ENCODE measurements around the gene MORN1.

The MORN1 gene

GRCh38 chr1:2372551-2373490, 18.5 kb downstream of the MORN1 start:
- DNase-seq, result no peak

- DNase-seq, result no peak
Measured at GRCh38 chr1:2368053-2368744, 23.2 kb downstream of the MORN1 start.

- no peak for DNase-seq
Measured at GRCh38 chr1:2363847-2364513, 27.4 kb downstream of the MORN1 start.

DNA sequence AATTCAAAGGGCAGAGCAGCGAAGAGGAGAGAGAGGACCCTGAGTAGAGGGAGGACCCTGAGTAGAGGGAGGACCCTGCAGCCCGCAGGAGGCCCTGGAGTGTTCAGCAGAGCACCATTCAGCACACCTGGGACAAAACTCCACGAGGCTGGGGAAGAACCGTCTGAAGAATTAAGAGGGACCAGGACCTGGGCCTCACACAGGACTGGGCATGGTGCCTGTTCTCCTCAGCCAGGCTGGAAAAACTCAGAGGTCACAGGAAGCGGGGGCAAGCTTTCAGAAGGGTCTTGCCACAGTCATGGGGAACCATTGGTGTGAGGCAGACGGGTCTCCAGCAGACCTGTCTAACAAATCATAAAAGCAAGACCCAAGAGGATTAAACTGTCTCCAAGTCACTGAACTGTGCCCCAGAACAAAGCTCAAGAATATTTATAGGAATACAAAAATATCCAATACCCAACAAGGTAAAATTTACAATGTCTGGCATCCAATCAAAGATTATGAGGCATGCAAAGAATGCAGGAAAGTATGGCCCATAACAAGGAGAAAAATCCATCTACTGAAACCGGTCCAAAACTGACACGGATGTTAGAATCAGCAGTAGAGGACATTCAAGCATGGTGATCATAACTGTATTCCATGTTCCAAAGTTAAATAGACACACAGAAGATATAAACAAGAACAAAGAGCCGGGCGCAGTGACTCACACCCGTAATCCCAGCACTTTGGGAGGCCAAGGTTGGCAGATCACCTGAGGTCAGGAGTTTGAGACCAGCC, 30.6 kb downstream of the MORN1 start:
- DNase-seq, result no peak

DNA sequence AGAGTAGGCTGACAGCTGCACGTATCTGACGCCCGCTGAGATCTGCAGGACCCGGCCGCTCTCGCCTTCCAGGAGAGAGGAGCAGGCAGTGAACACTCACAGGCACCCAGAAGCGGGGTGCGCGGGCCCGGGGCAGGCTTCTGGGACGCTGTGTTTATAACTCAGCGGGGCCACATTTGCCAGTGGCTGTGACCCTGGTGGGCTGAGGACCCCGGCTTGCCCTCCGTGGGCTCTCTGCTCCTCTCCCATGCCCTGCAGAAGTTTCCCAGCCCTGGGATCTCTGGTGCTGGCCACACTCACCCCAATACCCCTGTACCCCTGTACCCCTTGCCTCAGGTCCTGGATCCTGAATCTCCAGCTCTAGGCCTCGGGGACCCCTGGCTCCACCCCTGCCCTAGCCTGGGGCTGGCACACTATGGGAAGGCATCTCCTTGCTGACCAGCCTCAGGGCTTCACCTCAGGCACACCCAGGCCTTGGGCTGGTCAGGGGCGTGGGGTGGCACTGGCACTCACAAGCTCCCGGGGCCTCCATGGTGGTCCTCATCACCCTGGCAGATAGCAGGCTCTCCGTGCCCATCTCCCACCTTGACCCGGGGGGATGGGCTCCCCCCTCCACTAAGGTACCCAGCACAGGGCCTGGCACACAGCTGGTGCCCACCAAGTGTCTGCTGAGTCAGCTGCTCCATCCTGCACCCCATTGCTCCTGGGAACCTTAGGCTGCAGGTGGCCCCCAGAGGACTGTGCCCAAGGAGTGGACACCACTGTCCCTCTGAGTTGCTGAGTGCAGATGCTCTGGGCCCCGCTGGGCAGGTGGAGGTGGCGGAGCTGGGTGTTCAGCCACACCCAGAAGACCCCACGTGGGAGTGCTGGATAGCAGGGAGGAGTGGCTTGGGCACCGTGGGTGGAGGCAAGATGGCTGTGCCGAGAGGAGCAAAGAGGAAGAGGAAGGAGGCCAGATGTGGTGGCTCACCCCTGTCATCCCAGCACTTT, 32.4 kb downstream of the MORN1 start:
- no peak for DNase-seq

- no peak for DNase-seq
Measured at GRCh38 chr1:2358072-2358471, 33.3 kb downstream of the MORN1 start.

DNA sequence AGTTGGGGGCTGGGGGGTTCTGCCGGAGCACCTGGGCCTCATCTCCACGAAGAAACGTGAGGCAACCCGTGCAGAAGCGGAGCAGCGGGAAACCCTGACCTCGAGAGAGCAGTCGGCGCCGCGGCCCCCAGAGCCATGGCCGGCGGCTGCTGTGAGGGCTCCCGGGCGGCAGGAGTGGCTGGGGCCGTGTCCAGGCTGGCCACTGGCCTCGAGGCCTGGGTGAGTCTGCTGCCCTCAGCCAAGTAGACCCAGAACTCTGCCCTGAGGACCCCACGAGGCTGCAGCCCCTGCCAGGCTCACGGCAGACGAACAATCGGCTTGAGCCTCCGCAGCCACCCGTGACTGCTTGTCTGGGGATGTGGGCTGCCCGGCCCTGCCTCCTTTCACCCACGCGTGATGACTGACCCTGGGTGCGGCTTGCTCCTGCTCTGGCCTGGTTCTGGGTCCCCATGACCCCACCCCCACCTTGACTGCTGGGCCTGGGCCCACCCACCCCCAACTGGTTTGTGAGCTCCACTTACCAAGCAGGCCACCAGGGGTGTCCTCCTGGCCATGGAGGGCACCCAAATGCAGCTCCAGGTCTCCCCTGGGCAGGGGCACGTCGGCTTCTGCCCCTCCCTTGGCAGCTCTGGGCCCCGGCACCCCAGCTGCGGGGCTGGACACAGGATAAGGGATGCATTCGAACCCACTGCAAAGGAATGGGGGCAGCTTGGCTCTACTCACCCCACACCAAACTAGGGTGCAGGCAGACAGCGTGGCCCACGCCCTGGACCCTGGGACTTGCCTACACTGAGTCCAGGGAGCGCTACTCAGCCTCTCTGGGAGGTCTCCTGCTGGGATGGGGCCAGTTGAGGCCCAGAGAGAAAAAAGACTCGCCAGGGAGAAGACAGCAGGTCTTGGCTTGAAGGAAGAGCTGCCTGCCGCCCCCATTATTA, 34.2 kb downstream of the MORN1 start:
- DNase-seq, result no peak

GRCh38 chr1:2356401-2356800, 35.0 kb downstream of the MORN1 start:
- no peak for DNase-seq

DNA sequence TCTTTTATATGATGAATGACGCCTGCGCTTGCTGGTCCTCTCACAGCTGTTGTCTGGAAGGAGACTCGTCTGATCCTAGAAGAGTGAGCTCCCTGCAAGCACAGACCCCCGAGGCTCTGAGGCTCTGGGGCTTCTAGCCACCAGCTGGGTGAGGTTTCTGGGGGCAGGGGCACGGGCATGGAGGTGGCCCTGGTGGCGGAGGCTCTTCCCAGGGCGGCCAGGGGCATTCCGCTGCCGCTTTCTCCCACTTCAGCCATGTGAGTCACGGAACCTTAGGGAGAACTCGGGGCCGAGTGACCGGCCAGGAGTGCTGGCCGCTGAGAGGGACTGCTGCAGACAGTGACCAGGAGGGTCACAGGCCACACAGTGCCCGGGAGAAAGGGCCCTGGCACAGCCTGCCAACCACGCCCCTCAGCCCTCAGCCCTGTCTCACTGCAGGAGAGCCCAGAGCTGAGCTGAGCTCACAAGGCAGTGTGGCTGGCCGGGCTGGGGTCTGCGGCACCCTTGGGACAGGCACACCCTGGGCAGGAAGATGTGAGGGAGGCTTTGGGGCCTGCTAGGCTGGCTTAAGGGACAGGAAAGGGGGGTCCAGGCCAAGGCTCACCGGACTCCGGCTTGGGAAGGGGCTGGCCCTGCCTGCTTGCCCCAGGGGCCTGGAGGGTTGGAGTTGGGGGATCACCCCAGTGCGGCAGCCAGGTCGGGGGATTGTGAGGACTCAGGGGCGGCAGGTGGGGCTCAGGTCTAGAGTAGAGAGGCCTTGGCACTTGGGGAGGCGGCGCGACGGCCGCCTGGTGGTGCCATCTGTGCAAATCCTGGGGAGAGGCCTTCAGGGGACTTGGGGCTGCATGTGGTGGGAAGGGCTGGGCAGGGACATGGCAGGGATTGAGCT, 35.7 kb downstream of the MORN1 start:
- DNase-seq, result no peak

- no peak for DNase-seq
Measured at GRCh38 chr1:2354511-2355372, 36.6 kb downstream of the MORN1 start.

DNA sequence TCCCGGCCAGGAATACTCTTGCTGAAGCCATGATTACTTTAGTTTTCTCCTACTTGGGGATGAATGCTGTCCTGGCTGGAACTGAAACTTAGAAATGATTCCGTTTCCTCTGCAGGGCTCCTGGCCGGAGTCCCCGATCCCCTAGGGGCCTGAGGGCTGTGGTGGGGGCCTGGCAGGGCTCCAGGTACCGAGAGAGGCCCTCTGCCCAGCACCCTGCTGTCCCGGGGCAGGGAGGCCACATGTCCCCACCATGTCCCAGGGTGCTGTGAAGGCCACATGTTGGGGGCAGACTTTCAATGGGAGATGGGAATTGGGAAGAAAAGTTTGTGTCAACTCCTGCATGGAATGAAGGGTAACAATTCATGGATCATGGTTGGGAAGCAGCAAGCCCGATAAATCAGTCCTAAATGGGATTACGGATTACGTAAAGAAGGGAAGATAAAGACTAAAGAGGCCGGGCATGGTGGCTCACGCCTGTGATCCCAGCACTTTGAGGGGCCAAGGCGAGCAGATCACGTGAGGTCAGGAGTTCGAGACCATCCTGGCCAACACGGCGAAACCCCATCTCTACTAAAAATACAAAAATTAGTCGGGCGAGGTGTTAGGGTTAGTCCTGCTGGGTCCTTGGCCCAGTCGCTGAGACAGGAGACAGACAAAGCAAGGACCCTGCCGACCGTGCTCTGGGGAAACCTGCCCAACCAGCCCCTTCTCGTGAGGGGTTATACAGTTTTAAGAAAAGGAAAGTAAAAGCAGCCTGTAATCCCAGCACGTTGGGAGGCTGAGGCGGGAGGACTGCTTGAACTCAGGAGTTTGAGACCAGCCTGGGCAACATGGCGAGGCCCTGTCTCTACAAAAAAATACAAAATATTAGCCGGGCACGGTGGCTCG, 37.6 kb downstream of the MORN1 start:
- no peak for DNase-seq

DNA sequence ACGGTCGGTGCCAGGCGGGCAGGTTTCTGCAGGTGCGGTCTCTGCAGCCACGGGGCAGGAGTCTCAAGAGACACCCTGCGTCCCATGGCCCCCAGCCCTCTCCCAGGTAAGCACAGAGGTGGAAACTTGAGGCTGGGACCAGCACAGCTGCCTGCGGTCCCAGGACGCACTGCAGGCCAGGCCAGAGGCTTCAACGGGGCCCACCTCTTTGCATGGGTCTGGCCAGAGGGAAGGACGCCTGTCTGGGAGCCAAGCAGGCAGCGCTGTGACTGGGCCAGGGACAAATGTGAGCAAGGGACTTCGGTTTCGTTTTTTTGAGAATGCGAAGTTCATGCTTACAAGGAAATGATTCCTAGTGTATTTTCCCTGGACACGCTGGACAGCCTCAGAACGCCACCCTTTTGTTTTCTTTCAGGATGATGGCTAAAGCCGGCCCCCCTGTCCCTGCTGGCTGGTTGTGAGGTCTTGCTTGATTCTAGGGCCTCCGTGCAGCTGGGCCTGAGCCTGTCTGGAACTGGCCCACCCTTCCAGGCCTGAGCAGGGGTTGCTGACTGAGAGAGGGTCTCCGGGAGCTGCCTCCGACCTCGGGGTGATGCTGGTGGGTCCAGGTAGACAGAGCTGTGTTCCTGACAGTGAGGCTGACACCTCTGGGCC, 38.3 kb downstream of the MORN1 start:
- DNase-seq, result no peak

- DNase-seq, result no peak
Measured at GRCh38 chr1:2352341-2352896, 38.9 kb downstream of the MORN1 start.

GRCh38 chr1:2351723-2352122, 39.6 kb downstream of the MORN1 start:
- no peak for DNase-seq

- no peak for DNase-seq
Measured at GRCh38 chr1:2350911-2351655, 40.3 kb downstream of the MORN1 start.

DNA sequence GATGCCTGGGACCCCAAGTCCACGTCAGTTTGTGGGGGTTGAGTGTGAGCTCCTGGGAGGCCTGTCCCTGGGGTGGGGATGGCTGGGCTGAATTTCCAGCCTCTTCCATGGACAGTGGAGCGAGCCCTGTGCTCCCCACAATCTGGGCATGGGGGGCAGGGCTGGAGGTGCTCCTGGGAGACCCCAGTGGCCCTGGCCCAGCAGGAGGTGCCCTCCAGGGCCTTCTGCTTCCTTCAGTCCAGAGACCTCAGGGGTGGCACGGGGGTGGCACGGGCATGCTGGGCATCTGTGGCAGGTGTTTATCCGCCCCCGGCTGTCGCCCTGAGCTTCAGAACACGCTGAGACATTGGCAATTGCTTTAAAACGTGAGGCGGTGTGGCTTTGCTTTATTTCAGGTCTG, 40.9 kb downstream of the MORN1 start:
- DNase-seq, result no peak
